Measurements from ENCODE around the gene TMEM240. TPM values are rescaled to one million over a fixed set of nuclear protein-coding genes. Genes with fewer than 3 reads are reported as not detected.
A peak's percentile ranks its signal among the peaks of the same experiment; 100 is the strongest.

The TMEM240 gene
- total RNA-seq, result 1 to 10 TPM; 2.6 to 3.5 TPM
- polyA plus RNA-seq (ENCODE audit: insufficient read length in 6 of 6), result 1 to 10 TPM; 3.7 to 6.9 (median 4.6) TPM
- long read RNA-seq, donor 1, partial matches to known transcripts, result 0 of 5 reads
- long read RNA-seq, donor 1, other reads (novel, unspliced or antisense), result 0 of 5 reads
- long read RNA-seq, donor 2, partial matches to known transcripts, result 0 of 5 reads
- long read RNA-seq, donor 2, other reads (novel, unspliced or antisense), result 0 of 5 reads
- long read RNA-seq, donor 3, partial matches to known transcripts, result 0 of 1 reads
- long read RNA-seq, donor 3, other reads (novel, unspliced or antisense), result 0 of 1 reads
- long read RNA-seq, donor 4, result 0 reads
- long read RNA-seq, donor 5, transcript TMEM240-201 (4 exons, 718 nt), result major isoform, 6 of 7 reads
- long read RNA-seq, donor 5, partial matches to known transcripts, result 0 of 7 reads
- long read RNA-seq, donor 5, other reads (novel, unspliced or antisense), result 0 of 7 reads
- long read RNA-seq, donor 6, result 0 reads
- long read RNA-seq, donor 7, partial matches to known transcripts, result 0 of 5 reads
- long read RNA-seq, donor 7, other reads (novel, unspliced or antisense), result 0 of 5 reads
- long read RNA-seq, donor 8, partial matches to known transcripts, result 0 of 3 reads
- long read RNA-seq, donor 8, other reads (novel, unspliced or antisense), result 0 of 3 reads
- long read RNA-seq, donor 9, result 0 reads
- long read RNA-seq, donor 10, result 0 reads
- long read RNA-seq, donor 11, transcript TMEM240-203 (2 exons, 796 nt), result minor isoform, 5 of 23 reads
- long read RNA-seq, donor 11, transcript TMEM240-201 (4 exons, 718 nt), result major isoform, 13 of 23 reads
- long read RNA-seq, donor 11, partial matches to known transcripts, result 5 of 23 reads
- long read RNA-seq, donor 11, other reads (novel, unspliced or antisense), result 0 of 23 reads
- long read RNA-seq, donor 12, partial matches to known transcripts, result 0 of 2 reads
- long read RNA-seq, donor 12, other reads (novel, unspliced or antisense), result 0 of 2 reads

GRCh38 chr1:1540090-1540817 lies at the start of gene TMEM240:
TSS of gene TMEM240 (minus strand) at chr1:1540624. CDS start at chr1:1540346, 278 bp downstream.
- TF ChIP-seq, protein P1, sequence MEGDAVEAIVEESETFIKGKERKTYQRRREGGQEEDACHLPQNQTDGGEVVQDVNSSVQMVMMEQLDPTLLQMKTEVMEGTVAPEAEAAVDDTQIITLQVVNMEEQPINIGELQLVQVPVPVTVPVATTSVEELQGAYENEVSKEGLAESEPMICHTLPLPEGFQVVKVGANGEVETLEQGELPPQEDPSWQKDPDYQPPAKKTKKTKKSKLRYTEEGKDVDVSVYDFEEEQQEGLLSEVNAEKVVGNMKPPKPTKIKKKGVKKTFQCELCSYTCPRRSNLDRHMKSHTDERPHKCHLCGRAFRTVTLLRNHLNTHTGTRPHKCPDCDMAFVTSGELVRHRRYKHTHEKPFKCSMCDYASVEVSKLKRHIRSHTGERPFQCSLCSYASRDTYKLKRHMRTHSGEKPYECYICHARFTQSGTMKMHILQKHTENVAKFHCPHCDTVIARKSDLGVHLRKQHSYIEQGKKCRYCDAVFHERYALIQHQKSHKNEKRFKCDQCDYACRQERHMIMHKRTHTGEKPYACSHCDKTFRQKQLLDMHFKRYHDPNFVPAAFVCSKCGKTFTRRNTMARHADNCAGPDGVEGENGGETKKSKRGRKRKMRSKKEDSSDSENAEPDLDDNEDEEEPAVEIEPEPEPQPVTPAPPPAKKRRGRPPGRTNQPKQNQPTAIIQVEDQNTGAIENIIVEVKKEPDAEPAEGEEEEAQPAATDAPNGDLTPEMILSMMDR (IDR thresholded peaks at IDR 0.05), result no peak
- Histone ChIP-seq H3K4me1 (peaks cover 0 to 17% of the 10 kb centered on the region in 2 donors), H3K36me3 (peaks cover 0 to 48% of the 10 kb centered on the region in 2 donors), H3K4me3 (peak within 1 kb of the TSS; percentile 22 to 38), H3K27ac (no peak within 1 kb of the TSS), H3K27me3 (peaks cover 0 to 19% of the 10 kb centered on the region in 2 donors), H3K9me3 (no peaks in the 10 kb centered on the region)
- ATAC-seq (peak; percentile 82), DNase-seq (peak in 3 of 4 donors; percentile 56 to 83 (median 78))
- intact Hi-C loops (cut with DNase I), result no loop called here

DNA sequence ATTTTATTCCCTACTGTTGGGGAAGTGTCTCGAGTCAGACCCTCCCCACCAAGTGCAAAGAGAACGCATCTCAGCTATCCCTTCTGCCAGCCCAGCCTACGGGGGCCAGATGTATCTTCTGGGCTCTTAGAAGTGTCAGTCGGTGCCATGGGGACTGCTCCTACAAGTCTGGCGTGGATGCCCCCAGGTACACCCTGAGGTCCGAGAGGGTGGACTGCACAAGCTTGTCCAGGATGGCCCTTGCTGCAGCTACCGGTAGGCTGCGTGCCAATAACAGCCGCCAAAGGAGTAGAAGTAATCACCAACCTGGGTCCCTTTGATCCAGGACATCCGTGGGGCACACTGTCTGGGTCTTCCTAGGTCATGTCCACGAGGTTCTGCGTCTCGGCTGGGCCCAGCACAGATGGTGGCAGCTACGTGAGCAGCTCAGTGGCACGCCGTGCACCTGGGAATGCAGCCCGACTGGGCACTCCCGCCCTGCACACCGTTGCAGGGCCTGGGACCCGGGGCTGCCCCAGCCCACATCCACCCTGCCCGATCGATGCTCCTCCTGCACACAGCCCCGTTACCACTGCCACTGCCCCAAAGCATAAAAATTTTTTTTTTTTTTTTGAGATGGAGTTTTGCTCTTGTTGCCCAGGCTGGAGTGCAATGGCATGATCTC lies 43.1 kb upstream of the TMEM240 start:
- TF ChIP-seq, protein P1 (IDR thresholded peaks at IDR 0.05), result no peak
- Histone ChIP-seq H3K36me3 (no peaks in the 10 kb centered on the region), H3K27me3 (peaks cover 0 to 69% of the 10 kb centered on the region in 2 donors), H3K27ac (no peak overlapping the region), H3K9me3 (no peaks in the 10 kb centered on the region), H3K4me1 (no peaks in the 10 kb centered on the region), H3K4me3 (no peak overlapping the region)
- DNase-seq (no peak), ATAC-seq (no peak)
- intact Hi-C loops (cut with DNase I), result no loop called here

- intact Hi-C loops (cut with DNase I), result no loop called here
- Histone ChIP-seq H3K9me3 (no peaks in the 10 kb centered on the region), H3K36me3 (no peaks in the 10 kb centered on the region), H3K4me1 (no peaks in the 10 kb centered on the region), H3K27me3 (peaks cover 0 to 69% of the 10 kb centered on the region in 2 donors), H3K27ac (no peak overlapping the region), H3K4me3 (no peak overlapping the region)
- ATAC-seq (no peak), DNase-seq (peak in 1 of 4 donors; percentile 3)
- TF ChIP-seq, protein P1 (IDR thresholded peaks at IDR 0.05), result no peak
Observed at GRCh38 chr1:1582585-1583346, 42.3 kb upstream of the TMEM240 start.

DNA sequence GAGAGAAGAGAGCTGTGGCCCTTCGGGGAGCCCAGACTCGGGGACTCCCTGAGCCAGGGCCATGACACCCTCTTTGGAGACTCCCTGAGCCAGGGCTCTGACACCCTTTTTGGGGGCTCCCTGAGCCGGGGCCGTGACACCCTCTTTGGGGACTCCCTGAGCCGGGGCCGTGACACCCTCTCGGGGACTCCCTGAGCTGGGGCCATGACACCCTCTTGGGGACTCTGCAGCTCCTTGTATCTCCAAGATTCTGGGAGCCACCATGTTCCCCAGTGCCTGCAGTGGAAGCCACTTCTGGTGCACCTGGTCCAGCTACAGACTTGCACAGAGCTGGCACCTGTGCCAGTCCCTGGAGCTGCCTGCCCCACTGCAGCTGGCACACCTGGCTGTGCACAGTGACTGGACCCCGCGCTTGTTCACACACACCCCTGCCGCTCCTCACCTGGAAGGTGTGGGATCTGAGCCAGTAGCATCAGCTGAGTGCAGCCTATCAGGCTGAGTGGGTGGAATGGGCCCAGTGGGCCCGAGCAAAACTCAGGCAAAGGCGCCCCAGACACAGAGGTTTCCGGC lies 38.0 kb upstream of the TMEM240 start:
- Histone ChIP-seq H3K27ac (no peak overlapping the region), H3K9me3 (no peaks in the 10 kb centered on the region), H3K36me3 (no peaks in the 10 kb centered on the region), H3K27me3 (peaks cover 0 to 36% of the 10 kb centered on the region in 2 donors), H3K4me1 (peaks cover 1 to 18% of the 10 kb centered on the region in 2 donors), H3K4me3 (no peak overlapping the region)
- peak in 1 of 4 donors; percentile 63 for DNase-seq
- TF ChIP-seq, protein P1 (IDR thresholded peaks at IDR 0.05), result no peak
- ATAC-seq, result no peak
- intact Hi-C loops (cut with DNase I), result no loop called here

Measured in left lung (tissue), 14 donors.